Liver (tissue), 9 donors: ENCODE data around the gene DCN. TPM values are rescaled to one million over a fixed set of nuclear protein-coding genes. Genes with fewer than 3 reads are reported as not detected.

ENCODE experiments used
- DNase-seq: peaks from one replicate; pipeline ENCODE4 v3.0.0-alpha.2; 2017; ENCODE audit warnings: low spot score
- H3K27ac ChIP-seq, 2 donors: one replicate each; pipeline ENCODE4 v1.7.0; 2013; ENCODE audit warnings: inconsistent platforms in 2 of 2, low read length in 2 of 2, control low read depth in 1 of 2, low read depth in 1 of 2, mild to moderate bottlenecking in 1 of 2
- H3K27me3 ChIP-seq, 4 donors: one replicate each; pipeline versions ENCODE4 v1.6.1 to v1.7.0; 2013; ENCODE audit warnings: low read length in 3 of 4, inconsistent platforms in 1 of 4, mild to moderate bottlenecking in 1 of 4, moderate library complexity in 1 of 4; ENCODE audit not compliant: control insufficient read depth in 4 of 4, insufficient read depth in 4 of 4
- H3K36me3 ChIP-seq, 4 donors: one replicate each; pipeline versions ENCODE4 v1.6.1 to v1.7.0; 2013; ENCODE audit warnings: low read length in 3 of 4, mild to moderate bottlenecking in 3 of 4, low read depth in 1 of 4, moderate library complexity in 1 of 4; ENCODE audit not compliant: control insufficient read depth in 4 of 4, insufficient read depth in 3 of 4
- H3K4me1 ChIP-seq, 4 donors: one replicate each; pipeline versions ENCODE4 v1.6.1 to v1.7.0; 2013; ENCODE audit warnings: low read length in 3 of 4, mild to moderate bottlenecking in 3 of 4, moderate library complexity in 1 of 4; ENCODE audit not compliant: control insufficient read depth in 4 of 4, insufficient read depth in 4 of 4
- H3K4me3 ChIP-seq, 3 donors: one replicate each; pipeline versions ENCODE4 v1.6.1 to v1.7.0; 2013; ENCODE audit warnings: low read length in 3 of 3, control low read depth in 1 of 3, low read depth in 1 of 3, mild to moderate bottlenecking in 1 of 3
- H3K9ac ChIP-seq, 2 donors: one replicate each; pipeline ENCODE4 v1.7.0; 2013; ENCODE audit warnings: low read length in 2 of 2, mild to moderate bottlenecking in 2 of 2, moderate library complexity in 2 of 2, control low read depth in 1 of 2, low read depth in 1 of 2
- H3K9me3 ChIP-seq, 4 donors: one replicate each; pipeline versions ENCODE4 v1.6.1 to v1.7.0; 2013; ENCODE audit warnings: low read length in 3 of 4; ENCODE audit not compliant: control insufficient read depth in 4 of 4
- EGR1 ChIP-seq, 2 donors: IDR thresholded peaks; 2 replicates each; pipeline ENCODE4 v1.6.1; 2016 to 2018; ENCODE audit warnings: antibody characterized with exemption in 2 of 2, low read depth in 2 of 2
- FOXA1 ChIP-seq: IDR thresholded peaks from 2 replicates; pipeline ENCODE4 v1.6.1; 2016; ENCODE audit warnings: antibody characterized with exemption
- GABPA ChIP-seq, 2 donors: IDR thresholded peaks in 1 of 2; conservative IDR thresholded peaks in 1 of 2; 2 replicates each; pipeline ENCODE4 v1.6.1; 2016; ENCODE audit warnings: antibody characterized with exemption in 2 of 2, mild to moderate bottlenecking in 1 of 2, moderate library complexity in 1 of 2
- HNF4A ChIP-seq, 2 donors: conservative IDR thresholded peaks; 2 replicates each; pipeline ENCODE4 v1.6.1; 2016; ENCODE audit warnings: antibody characterized with exemption in 2 of 2, mild to moderate bottlenecking in 2 of 2
- HNF4G ChIP-seq: IDR thresholded peaks from 2 replicates; pipeline ENCODE4 v1.6.1; 2016; ENCODE audit warnings: antibody characterized with exemption
- NR2F2 ChIP-seq: IDR thresholded peaks from 2 replicates; pipeline ENCODE4 v1.6.1; 2016; ENCODE audit warnings: antibody characterized with exemption
- RAD21 ChIP-seq, 2 donors: IDR thresholded peaks; 2 replicates each; pipeline ENCODE4 v1.6.1; 2016; ENCODE audit warnings: antibody characterized with exemption in 2 of 2, mild to moderate bottlenecking in 2 of 2
- RXRA ChIP-seq, 2 donors: IDR thresholded peaks; 2 replicates each; pipeline ENCODE4 v1.6.1; 2017 to 2018; ENCODE audit warnings: antibody characterized with exemption in 2 of 2, mild to moderate bottlenecking in 1 of 2
- YY1 ChIP-seq: IDR thresholded peaks from 2 replicates; pipeline ENCODE4 v1.6.1; 2016; ENCODE audit warnings: antibody characterized with exemption, mild to moderate bottlenecking
- WGBS: extraction: QIAGEN DNeasy Blood & Tissue Kit; methylation state at CpG from one replicate; pipeline ENCODE4 v1.1.7; 2013; 5-methylcytosine and 5-hydroxymethylcytosine counted together
- polyA plus RNA-seq, 2 donors: library from polyadenylated mRNA; stranded (reverse) in 1 of 2; unstranded in 1 of 2; fragments of 200-250 nt in 1 of 2; fragments of >200 nt in 1 of 2; fragmentation: Nextera tagmentation in 1 of 2; extraction: Ambion mirVana in 1 of 2; gene quantifications; one replicate each; pipeline versions ENCODE4 v1.2.1 to v1.2.3, GENCODE V29; 2013 to 2015
- total RNA-seq, 2 donors: library from RNA; depleted of rRNA; stranded (reverse); fragments of >200 nt; gene quantifications; one replicate each; pipeline ENCODE4 v1.2.3, GENCODE V29; 2014
- TF ChIP-seq, protein P1 (sequence below): IDR thresholded peaks from 2 replicates; pipeline ENCODE4 v1.6.1; 2016; ENCODE audit warnings: antibody characterized with exemption
- TF ChIP-seq, protein P2 (sequence below): IDR thresholded peaks from 2 replicates; pipeline ENCODE4 v1.6.1; 2016; ENCODE audit warnings: antibody characterized with exemption, mild to moderate bottlenecking
- TF ChIP-seq, protein P3 (sequence below): IDR thresholded peaks from 2 replicates; pipeline ENCODE4 v1.6.1; 2016; ENCODE audit warnings: antibody characterized with exemption
- donor health status: healthy.
- donor health status: healthy.
- donor health status: healthy.
- donor health status: healthy.
- donor health status: healthy.

The DCN gene
- total and polyA plus RNA-seq, 4 donors, result 74.9 to 148 (median 98.6) TPM

DNA sequence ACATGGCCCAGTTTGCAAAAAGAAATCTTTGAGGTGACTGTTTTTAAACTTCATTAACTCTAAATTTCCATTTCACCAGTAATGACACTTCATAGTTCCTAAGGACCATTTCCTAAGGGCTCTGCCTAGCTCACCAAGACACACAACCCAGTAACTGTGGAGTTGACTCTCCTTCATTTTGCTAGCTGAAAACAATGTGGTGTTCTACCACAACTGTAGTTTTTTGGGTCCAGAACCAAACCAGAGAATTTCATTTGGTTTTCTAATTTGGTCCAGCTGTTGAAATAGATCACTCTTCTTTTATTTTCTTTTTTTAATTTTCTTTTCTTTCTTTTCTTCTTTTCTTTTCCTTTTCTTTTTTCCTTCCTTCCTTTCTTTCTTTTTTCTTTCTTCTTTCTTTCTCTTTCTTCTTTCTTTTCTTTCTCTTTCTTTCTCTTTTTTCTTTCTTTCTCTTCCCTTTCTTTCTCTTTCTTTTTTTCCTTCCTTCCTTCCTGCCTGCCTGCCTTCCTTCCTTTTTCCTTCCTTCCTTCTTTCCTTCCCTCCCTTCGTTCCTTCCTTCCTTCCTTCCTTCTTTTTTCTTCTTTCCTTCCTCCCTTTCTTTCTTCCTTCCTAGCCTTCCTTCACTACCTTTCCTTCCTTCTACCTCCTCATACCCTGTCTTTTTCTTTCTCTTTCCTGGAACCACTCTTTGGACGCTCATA is 52.8 kb downstream of the DCN start:
- H3K9ac ChIP-seq, result no peak overlapping the region
- no peak overlapping the region for H3K4me3 ChIP-seq
- H3K9me3 ChIP-seq, result no peaks in the 10 kb centered on the region
- H3K27me3 ChIP-seq, result no peaks in the 10 kb centered on the region
- no peaks in the 10 kb centered on the region for H3K36me3 ChIP-seq
- WGBS, result 73% methylated on average over 2 of the region's 2 CpGs
- no peak for TF ChIP-seq HNF4G
- TF ChIP-seq, protein P1, sequence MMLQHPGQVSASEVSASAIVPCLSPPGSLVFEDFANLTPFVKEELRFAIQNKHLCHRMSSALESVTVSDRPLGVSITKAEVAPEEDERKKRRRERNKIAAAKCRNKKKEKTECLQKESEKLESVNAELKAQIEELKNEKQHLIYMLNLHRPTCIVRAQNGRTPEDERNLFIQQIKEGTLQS, result no peak
- no peak for TF ChIP-seq RAD21 (IDR thresholded peaks at IDR 0.05)
- no peak for TF ChIP-seq YY1
- no peak for TF ChIP-seq GABPA (IDR thresholded peaks at IDR 0.05 in 1 of 2, conservative IDR thresholded peaks at IDR 0.05 in 1 of 2)
- no peak for TF ChIP-seq RXRA (IDR thresholded peaks at IDR 0.05)
- DNase-seq, result no peak
- H3K27ac ChIP-seq, result no peak overlapping the region
- H3K4me1 ChIP-seq, result no peaks in the 10 kb centered on the region

DNA sequence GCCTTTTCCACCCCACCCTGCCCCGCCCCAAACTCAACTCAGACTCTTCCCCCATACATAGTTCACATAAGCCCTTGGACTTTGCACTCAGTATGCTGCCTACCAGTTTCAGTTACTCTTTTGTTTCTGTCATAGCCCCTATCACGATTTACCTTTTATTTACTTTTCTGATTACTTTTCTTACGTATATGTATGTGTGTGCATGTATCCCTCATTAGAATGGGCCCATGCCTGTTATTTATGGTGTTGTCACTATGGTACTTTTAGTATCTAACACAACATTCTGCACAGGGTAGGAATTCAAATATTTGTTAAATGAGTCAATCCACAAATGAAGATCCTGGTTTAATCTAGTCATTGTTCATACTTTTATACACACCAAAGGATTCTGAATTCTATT is 54.9 kb downstream of the DCN start:
- Histone ChIP-seq H3K27ac (no peak overlapping the region), H3K27me3 (no peaks in the 10 kb centered on the region), H3K36me3 (no peaks in the 10 kb centered on the region), H3K4me1 (no peaks in the 10 kb centered on the region), H3K9ac (no peak overlapping the region), H3K9me3 (no peaks in the 10 kb centered on the region), H3K4me3 (no peak overlapping the region)
- DNase-seq, result no peak
- TF ChIP-seq, protein P2, sequence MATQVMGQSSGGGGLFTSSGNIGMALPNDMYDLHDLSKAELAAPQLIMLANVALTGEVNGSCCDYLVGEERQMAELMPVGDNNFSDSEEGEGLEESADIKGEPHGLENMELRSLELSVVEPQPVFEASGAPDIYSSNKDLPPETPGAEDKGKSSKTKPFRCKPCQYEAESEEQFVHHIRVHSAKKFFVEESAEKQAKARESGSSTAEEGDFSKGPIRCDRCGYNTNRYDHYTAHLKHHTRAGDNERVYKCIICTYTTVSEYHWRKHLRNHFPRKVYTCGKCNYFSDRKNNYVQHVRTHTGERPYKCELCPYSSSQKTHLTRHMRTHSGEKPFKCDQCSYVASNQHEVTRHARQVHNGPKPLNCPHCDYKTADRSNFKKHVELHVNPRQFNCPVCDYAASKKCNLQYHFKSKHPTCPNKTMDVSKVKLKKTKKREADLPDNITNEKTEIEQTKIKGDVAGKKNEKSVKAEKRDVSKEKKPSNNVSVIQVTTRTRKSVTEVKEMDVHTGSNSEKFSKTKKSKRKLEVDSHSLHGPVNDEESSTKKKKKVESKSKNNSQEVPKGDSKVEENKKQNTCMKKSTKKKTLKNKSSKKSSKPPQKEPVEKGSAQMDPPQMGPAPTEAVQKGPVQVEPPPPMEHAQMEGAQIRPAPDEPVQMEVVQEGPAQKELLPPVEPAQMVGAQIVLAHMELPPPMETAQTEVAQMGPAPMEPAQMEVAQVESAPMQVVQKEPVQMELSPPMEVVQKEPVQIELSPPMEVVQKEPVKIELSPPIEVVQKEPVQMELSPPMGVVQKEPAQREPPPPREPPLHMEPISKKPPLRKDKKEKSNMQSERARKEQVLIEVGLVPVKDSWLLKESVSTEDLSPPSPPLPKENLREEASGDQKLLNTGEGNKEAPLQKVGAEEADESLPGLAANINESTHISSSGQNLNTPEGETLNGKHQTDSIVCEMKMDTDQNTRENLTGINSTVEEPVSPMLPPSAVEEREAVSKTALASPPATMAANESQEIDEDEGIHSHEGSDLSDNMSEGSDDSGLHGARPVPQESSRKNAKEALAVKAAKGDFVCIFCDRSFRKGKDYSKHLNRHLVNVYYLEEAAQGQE, result no peak
- TF ChIP-seq, protein P1, result no peak
- TF ChIP-seq YY1 (no peak), FOXA1 (no peak), EGR1 (IDR thresholded peaks at IDR 0.05; ENCODE audit: low read depth in 2 of 2) (no peak), NR2F2 (no peak)
- TF ChIP-seq, protein P3, sequence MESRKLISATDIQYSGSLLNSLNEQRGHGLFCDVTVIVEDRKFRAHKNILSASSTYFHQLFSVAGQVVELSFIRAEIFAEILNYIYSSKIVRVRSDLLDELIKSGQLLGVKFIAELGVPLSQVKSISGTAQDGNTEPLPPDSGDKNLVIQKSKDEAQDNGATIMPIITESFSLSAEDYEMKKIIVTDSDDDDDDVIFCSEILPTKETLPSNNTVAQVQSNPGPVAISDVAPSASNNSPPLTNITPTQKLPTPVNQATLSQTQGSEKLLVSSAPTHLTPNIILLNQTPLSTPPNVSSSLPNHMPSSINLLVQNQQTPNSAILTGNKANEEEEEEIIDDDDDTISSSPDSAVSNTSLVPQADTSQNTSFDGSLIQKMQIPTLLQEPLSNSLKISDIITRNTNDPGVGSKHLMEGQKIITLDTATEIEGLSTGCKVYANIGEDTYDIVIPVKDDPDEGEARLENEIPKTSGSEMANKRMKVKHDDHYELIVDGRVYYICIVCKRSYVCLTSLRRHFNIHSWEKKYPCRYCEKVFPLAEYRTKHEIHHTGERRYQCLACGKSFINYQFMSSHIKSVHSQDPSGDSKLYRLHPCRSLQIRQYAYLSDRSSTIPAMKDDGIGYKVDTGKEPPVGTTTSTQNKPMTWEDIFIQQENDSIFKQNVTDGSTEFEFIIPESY, result no peak
- whole genome bisulfite sequencing, result 63% methylated on average over 3 of the region's 3 CpGs

DNA sequence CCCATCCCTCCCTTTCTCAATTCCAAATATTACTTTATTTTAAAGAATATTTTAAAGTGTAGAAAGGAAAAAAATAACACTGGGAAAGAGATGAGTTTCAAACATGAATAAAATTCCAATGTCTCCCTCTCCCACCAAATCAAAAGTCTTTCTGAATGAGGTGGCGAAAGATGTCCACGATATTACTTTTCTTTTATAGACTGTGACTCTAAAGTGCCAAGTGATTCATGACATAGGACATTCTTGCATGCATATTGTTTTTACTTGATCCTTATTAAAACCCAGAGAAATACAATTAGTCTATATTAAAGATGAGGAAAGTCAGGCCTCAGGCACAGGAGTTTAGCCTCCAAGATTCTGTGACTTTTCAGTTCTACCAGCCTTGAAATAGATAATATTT is 55.3 kb downstream of the DCN start:
- Histone ChIP-seq H3K27me3 (no peaks in the 10 kb centered on the region), H3K36me3 (no peaks in the 10 kb centered on the region), H3K9ac (no peak overlapping the region), H3K9me3 (no peaks in the 10 kb centered on the region), H3K27ac (no peak overlapping the region), H3K4me3 (no peak overlapping the region), H3K4me1 (no peaks in the 10 kb centered on the region)
- 90% methylated on average over 2 of the region's 2 CpGs for WGBS
- no peak for TF ChIP-seq HNF4A (conservative IDR thresholded peaks at IDR 0.05)
- no peak for TF ChIP-seq HNF4G
- no peak for DNase-seq
